ENCODE results near the gene RIPOR1. TPM values are rescaled to one million over a fixed set of nuclear protein-coding genes. Genes with fewer than 3 reads are reported as not detected.

RIPOR1 gene
- total RNA-seq, 1 donor from 2014 or later, result 73.7 TPM

- ATAC-seq (ENCODE audit: poor library complexity) (peak; percentile 77), DNase-seq (peak; percentile 85)
- intact Hi-C loops (cut with DNase I), result loop anchor here (10.0 kb wide), 1 partner anchor 98 kb away; the partner anchor contains the start of gene CARMIL2
Measured at GRCh38 chr16:67546761-67547422, 18.3 kb downstream of the RIPOR1 start.

- ATAC-seq (ENCODE audit: poor library complexity) (peak; percentile 3), DNase-seq (no peak)
- intact Hi-C loops (cut with DNase I), result loop anchor here (10.0 kb wide), 1 partner anchor 97 kb away; the partner anchor contains the start of gene CARMIL2
Measured at GRCh38 chr16:67547423-67548264, 19.0 kb downstream of the RIPOR1 start.

- DNase-seq, result no peak
- intact Hi-C loops (cut with DNase I), result loop anchor here (10.0 kb wide), 1 partner anchor 96 kb away; the partner anchor contains the start of gene CARMIL2
- no peak for ATAC-seq (ENCODE audit: poor library complexity)
Measured at GRCh38 chr16:67548265-67549126, 19.9 kb downstream of the RIPOR1 start.

- ATAC-seq (ENCODE audit: poor library complexity) (no peak), DNase-seq (no peak)
- intact Hi-C loops (cut with DNase I), result loop anchor here (10.0 kb wide), 1 partner anchor 96 kb away; the partner anchor contains the start of gene CARMIL2
Measured at GRCh38 chr16:67549240-67549639, 20.6 kb downstream of the RIPOR1 start.

GRCh38 chr16:67549936-67550335, 21.3 kb downstream of the RIPOR1 start:
- DNase-seq (no peak), ATAC-seq (ENCODE audit: poor library complexity) (no peak)
- intact Hi-C loops (cut with DNase I), result loop anchor here (10.0 kb wide), 1 partner anchor 95 kb away; the partner anchor contains the start of gene CARMIL2

GRCh38 chr16:67551091-67551490, 22.5 kb downstream of the RIPOR1 start:
- no peak for DNase-seq
- intact Hi-C loops (cut with DNase I), result no loop called here
- ATAC-seq (ENCODE audit: poor library complexity), result no peak

GRCh38 chr16:67551972-67552371, 23.3 kb downstream of the RIPOR1 start:
- ATAC-seq (ENCODE audit: poor library complexity), result no peak
- intact Hi-C loops (cut with DNase I), result no loop called here
- DNase-seq, result no peak

- DNase-seq (no peak), ATAC-seq (ENCODE audit: poor library complexity) (peak; percentile 45)
- intact Hi-C loops (cut with DNase I), result no loop called here
Measured at GRCh38 chr16:67552476-67552875, 23.8 kb downstream of the RIPOR1 start.

GRCh38 chr16:67555795-67556212, 27.2 kb downstream of the RIPOR1 start:
- DNase-seq (no peak), ATAC-seq (ENCODE audit: poor library complexity) (no peak)
- intact Hi-C loops (cut with DNase I), result no loop called here

GRCh38 chr16:67558859-67559258, 30.2 kb downstream of the RIPOR1 start:
- DNase-seq (no peak), ATAC-seq (ENCODE audit: poor library complexity) (no peak)
- intact Hi-C loops (cut with DNase I), result no loop called here

GRCh38 chr16:67560827-67561342, 32.3 kb downstream of the RIPOR1 start:
- intact Hi-C loops (cut with DNase I), result loop anchor here (5.0 to 10.0 kb wide), 2 partner anchors 74 to 101 kb away; partner anchors contain the start of genes ACD and PARD6A
- DNase-seq (no peak), ATAC-seq (ENCODE audit: poor library complexity) (no peak)

GRCh38 chr16:67561501-67561823, 32.8 kb downstream of the RIPOR1 start:
- intact Hi-C loops (cut with DNase I), result loop anchor here (5.0 to 10.0 kb wide), 2 partner anchors 73 to 101 kb away; partner anchors contain the start of genes ACD and PARD6A
- no peak for ATAC-seq (ENCODE audit: poor library complexity)

GRCh38 chr16:67561824-67562525, 33.3 kb downstream of the RIPOR1 start:
- DNase-seq, result peak; percentile 98
- intact Hi-C loops (cut with DNase I), result loop anchor here (5.0 to 10.0 kb wide), 2 partner anchors 73 to 100 kb away; partner anchors contain the start of genes ACD and PARD6A
- peak; percentile 91 for ATAC-seq (ENCODE audit: poor library complexity)

More at GRCh38 chr16:67561501-67561823, 32.8 kb downstream of the RIPOR1 start:
- no peak for DNase-seq

GRCh38 chr16:67562526-67562917, 33.9 kb downstream of the RIPOR1 start, which contains the start of gene CTCF:
TSS of gene CTCF (plus strand) at chr16:67562526. CDS start at chr16:67610833, 48,307 bp downstream.
- peak; percentile 91 for DNase-seq
- ATAC-seq (ENCODE audit: poor library complexity), result peak; percentile 50
- intact Hi-C loops (cut with DNase I), result loop anchor here (5.0 to 10.0 kb wide), 2 partner anchors 72 to 100 kb away; partner anchors contain the start of genes ACD and PARD6A

- ATAC-seq (ENCODE audit: poor library complexity) (peak; percentile 31), DNase-seq (peak; percentile 82)
- intact Hi-C loops (cut with DNase I), result loop anchor here (5.0 to 10.0 kb wide), 2 partner anchors 72 to 99 kb away; partner anchors contain the start of genes ACD and PARD6A
Measured at GRCh38 chr16:67562918-67563707, 34.5 kb downstream of the RIPOR1 start.

GRCh38 chr16:67563708-67564468, 35.3 kb downstream of the RIPOR1 start:
- ATAC-seq (ENCODE audit: poor library complexity) (peak; percentile 19), DNase-seq (no peak)
- intact Hi-C loops (cut with DNase I), result loop anchor here (5.0 to 10.0 kb wide), 2 partner anchors 71 to 98 kb away; partner anchors contain the start of genes ACD and PARD6A
